Posterior cingulate gyrus (tissue), 11 donors: Measurements from ENCODE around the gene TPM1.

Experiments
- DNase-seq, 10 donors: peaks; one replicate each; pipeline versions ENCODE4 v3.0.0 to v3.0.0-alpha.2; 2020 to 2021; ENCODE audit warnings: mixed read lengths in 3 of 10
- intact Hi-C: fragments of 100-400 bp; cut with DNase I; formaldehyde crosslinking; loops from one replicate; pipeline ENCODE4 v1.15.1; 2023

Gene TPM1

DNA sequence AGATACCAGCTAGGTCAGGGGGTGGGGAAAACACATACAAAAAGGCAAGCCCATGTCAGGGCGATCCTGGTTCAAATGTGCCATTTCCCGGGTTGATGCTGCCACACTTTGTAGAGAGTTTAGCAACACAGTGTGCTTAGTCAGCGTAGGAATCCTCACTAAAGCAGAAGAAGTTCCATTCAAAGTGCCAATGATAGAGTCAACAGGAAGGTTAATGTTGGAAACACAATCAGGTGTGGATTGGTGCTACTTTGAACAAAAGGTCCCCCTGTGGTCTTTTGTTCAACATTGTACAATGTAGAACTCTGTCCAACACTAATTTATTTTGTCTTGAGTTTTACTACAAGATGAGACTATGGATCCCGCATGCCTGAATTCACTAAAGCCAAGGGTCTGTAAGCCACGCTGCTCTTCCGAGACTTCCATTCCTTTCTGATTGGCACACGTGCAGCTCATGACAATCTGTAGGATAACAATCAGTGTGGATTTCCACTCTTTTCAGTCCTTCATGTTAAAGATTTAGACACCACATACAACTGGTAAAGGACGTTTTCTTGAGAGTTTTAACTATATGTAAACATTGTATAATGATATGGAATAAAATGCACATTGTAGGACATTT lies 28.9 kb downstream of the TPM1 start:
- no peak for DNase-seq
- intact Hi-C loops = no loop called here

DNA sequence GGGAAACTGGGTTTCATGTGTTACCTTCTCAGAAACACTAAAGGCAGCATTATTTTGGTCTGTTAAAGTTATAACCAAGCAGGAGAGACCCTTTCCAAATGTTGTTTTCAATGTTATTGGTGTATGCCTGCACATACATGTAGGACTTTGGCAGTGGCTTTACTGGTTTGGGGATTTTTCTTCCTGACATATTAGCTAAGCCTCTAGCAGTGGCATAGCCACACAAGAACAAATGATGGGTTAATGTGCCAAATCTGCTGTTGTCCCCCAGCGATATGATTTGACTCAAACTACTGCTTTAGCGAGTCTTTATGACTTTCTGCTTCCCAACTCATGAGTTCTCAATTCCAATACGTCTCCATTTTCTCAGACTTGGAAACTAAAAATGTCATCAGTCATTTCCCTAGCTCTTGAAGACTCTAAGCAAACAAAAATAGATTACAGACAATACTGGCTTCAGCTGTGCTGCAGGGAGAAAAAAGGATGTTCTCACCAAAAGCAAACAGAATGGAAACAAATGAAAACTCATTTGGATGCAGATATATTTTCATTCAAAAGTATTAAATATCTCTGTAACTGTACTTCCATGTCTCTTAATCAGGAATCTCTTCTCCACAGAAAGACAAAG lies 29.6 kb downstream of the TPM1 start:
- no peak for DNase-seq
- intact Hi-C loops = no loop called here

DNA sequence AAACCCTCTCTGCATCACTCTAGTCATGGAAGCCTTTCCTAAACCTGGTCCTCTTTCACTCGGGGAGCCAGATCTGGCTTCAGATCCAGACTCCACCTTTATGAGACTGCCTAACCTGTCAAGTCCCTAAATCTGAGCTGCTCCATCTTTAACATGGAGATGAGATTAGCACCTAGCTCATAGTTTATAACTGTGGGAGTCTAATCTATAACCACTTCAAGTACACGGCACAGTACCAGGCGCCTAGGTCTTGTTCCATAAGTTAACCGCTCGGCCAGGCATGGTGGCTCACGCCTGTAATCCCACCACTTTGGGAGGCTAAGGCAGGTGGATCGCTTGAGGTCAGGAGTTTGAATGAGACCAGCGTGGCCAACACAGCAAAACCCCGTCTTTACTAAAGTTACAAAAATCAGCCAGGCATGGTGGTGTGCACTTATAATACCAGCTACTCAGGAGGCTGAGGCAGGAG lies 30.3 kb downstream of the TPM1 start:
- no peak for DNase-seq

DNA sequence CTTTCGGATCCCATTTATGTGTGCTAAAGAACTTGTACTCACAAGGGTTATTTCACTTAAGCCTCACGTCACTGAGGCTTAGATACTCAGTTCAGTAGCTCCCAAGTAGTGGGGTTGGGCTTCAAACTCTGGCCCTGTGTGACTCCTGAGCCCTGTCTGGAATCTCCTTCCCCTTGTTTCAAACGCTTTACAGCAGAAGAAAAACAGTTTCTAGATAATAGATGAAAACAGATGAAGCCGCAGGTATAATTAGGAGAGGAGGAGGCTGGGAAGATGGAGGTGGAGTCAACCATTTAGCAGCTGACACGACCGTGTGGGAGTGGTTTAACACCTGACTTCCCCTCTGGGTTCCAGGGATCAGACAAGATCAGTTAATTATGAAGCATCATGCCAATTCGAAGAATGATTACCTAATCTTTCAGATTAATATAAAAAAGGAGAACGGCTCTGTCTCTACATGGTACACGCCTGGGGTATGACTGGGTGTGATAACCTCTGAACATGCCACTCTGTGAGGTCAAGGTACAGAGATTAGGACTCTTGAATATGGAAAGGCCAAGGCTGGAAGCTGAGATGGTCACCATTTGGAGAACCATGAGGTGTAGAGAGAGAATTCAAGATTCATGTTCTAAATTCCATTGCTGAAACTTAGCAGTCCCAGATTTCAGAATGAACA lies 31.1 kb downstream of the TPM1 start:
- intact Hi-C loops = no loop called here
- DNase-seq = no peak

More for the DNA sequence above, 30.3 kb downstream of the TPM1 start:
- intact Hi-C loops = no loop called here

DNA sequence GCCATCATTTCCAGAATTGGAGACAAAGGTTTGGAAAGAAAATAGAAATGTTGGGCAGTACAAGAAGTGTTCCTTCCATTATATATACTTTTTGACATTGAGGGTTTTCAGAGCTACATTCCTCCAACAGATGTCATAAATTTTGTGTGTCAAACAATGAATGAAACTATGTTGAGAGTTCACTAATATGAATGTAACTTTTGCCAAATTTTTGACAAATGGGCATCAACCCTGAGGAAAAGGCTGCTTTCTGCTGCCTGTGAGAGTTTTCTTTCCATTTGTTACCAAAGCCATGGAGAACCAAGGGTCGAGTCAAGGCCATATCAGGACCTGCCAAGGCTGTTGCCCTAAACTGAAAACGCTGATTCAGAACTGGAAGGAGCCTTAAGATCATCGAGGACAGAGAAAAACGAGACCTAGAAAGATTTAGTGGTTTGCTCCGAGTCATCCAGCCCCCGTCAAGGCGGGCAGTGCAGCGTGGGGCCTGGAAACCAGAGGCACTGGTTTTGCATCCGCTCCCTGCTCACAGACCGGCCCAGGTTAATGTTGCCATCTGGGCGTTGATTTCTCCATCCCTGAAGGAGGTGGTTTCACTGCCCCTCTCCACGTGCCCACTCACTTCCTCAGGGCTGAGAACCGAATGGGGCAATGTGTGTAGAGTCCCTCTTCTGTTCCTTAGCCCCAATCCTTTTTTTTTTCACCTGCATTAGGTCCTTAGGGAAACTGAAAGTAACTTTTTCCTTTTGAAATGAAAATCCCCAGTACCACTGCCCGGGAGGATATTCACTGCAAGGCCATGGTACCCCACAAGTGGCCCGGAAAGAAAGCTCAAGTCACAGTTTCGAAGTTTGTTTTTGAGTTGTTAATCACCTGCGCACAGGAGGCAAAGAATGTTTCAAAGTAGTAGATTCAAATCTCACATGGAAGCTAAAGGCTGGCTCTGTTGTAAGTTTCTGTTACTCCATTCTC lies 32.8 kb downstream of the TPM1 start:
- intact Hi-C loops = no loop called here
- DNase-seq = no peak

DNA sequence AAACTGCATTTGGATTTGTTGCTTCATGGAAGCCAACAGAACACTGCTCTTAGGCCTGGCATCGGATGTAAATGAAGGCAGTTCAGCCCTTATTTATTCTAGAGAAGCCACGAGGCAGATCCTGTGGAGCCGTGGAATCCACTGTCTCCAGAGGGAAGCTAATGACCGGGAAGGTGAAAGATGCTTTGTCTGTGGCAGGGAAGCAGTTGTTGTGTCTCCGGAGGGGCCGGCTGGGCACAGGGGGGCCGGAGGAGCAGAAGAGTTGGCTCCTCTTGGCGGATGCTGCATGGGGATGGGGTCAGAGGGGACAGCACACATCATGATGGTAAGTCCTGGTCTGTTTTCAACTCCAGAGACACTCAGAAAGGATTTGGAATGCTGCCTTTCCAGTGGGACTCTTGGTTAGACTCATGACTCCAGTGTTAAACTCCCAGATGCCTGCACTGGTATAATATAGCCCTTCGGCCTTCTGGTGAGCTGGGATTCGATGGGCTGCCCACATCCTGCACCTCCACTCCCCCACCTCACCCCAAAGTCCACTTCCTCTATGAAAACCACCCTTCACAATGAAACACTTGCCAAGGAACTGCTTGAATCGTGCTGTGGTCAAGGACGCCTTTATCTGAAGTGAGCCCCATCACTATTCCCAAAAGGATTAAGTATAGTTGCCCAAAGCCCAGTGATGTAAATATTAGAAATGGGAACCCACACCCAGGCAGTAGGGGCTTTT lies 33.6 kb downstream of the TPM1 start:
- no peak for DNase-seq
- intact Hi-C loops = no loop called here

DNA sequence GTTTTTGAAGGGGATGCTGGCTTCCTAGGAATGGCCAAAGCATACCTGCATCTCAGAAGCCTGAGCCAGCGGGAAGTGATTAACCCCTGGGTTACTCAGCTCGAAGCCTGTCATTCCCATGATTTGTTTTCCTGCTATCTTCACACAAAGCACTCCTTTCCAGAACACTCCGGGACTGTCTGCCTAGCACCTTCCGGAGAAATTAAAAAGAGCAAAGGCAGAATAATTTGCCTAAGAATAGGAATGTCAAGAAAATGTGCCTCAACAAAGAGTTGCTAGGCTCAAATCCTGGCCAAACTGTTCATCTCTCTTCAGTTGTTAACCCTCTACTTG lies 34.1 kb downstream of the TPM1 start:
- intact Hi-C loops = no loop called here
- DNase-seq = no peak

DNA sequence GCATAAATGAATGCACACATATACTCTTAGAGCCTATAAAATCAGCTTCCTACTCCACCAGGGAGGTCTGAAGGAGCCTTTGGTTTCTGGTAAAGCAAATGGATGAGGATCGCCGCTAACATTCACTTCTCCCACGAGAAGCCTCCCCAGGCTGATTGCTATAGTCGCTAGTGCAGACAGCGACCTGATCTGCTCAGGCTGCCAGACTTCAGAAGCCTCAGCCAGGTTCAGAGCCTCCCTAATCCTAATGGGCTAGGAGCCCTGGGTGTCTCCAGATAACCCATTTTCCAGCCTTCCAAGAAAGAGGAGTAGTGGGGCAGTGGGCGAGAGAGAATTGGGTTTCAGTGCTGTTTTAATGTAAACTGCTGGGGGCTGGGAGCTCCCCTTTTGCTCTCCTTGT lies 35.4 kb downstream of the TPM1 start:
- intact Hi-C loops = no loop called here
- DNase-seq = no peak

DNA sequence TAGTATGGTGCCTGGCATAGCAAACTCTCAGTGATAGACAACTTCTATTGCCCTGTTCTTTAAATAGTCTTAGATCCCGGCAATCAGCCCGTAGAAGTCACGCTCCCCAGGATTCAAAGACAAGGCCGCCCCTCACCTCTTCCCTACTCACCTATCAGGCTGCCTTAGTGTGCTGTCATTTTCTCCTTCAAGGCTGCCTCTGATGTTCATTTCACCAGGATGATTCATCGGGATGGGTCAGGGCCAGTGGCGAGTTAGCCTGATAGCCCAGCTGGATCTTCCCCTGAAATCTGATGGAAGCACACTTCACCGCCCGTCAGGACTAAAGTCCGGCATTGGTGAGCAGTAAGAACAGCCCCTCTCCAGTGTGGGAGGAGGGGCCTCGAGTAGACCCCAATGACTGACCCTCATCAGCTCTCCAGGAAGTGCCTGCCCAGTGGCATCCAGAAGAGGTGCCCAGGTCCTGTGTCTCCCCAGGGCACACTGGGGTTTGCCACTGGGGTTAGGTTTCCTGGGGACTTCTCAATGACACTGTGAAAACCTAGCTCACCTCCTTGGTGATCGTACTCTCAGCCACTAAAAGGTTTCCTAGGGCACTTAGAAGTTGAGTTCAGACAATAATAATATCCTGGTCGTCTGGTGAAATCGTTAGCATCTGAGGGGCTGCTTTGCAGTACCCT lies 37.5 kb downstream of the TPM1 start:
- intact Hi-C loops = no loop called here
- DNase-seq = no peak

DNA sequence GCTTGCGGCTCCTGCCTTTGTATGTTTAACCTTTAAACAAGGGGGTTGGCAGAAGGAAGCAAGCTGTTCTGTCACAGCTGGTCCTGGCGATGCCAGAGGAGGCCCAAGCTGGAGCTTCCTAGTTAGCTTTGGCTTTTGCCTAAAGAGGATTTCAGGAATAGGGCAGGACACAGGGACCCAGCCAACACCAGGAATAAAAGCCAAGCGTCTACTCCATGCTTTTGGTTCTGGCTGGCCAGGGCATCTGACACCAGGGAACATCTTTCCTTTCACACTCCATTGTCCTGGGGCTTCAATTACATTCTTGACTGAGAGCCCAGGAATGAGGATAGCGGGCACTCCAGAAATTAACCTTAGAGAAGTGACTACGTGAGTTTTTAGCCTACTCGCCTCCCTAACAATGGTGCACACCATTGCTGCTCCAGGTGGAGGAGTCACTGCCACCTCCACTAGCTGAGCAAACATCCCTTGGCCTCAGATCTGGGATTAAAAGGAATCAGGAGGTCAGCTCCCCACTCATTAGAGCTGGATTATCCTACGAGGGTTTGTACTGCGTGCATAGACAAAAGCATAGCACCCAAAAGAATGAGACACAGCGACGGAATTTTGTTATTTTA lies 38.2 kb downstream of the TPM1 start:
- no peak for DNase-seq
- intact Hi-C loops = no loop called here

DNA sequence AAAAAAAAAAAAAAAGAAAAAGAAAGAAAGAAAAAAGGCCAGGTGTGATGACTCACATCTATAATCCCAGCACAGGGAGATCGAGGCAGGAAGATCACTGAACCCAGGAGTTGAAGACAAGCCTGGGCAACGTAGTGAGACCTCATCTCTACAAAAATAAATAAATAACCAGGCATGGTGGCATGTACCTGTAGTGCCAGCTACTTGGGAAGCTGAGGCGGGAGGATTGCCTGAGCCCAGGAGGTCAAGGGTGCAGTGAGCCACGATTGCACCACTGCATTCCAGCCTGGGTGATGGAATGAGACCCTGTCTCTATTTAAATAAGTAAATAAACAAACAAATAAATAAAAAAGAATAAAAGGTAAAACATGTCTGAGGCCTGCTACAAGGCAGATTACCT lies 39.8 kb downstream of the TPM1 start:
- DNase-seq = no peak
- intact Hi-C loops = no loop called here

DNA sequence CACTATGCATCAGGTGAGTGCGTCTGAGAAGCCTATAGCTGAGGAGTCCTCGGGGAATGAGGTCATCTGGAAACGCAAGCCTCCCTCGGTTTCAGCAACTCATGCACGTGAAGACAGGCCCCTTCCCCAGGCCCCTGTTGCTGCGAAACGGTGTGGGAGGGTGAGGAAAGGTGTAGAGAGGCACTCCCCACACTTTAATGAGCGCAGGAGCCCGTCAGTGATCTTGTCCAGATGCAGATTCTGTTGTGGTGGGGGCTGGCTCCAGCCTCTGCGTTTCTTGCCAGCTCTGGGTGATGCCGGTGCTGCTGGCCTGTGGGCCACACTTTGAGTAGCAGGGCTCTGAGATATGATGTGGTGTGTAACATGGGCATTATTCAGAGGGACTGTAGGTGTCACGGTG lies 40.5 kb downstream of the TPM1 start:
- intact Hi-C loops = no loop called here
- DNase-seq = no peak

DNA sequence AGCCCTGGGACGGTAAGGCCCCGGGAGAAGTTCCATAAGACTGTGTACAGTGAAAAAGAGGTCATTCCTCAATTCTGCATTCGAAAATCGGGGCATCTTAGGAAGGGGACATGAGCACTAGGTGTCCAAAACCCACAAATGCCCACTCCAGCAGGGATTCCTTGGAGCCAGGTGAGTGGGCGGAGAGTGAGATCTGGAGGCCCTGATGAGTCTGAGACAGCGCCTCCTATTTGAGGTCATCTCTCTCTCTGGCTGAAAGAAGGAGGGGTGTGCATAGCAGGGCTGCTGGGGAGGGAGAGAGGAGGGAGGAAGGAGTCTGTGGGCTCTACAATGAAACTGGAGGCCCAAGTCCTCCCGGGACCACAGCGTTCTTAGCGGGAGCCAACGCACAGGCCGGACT lies 41.0 kb downstream of the TPM1 start:
- intact Hi-C loops = no loop called here
- no peak for DNase-seq

DNA sequence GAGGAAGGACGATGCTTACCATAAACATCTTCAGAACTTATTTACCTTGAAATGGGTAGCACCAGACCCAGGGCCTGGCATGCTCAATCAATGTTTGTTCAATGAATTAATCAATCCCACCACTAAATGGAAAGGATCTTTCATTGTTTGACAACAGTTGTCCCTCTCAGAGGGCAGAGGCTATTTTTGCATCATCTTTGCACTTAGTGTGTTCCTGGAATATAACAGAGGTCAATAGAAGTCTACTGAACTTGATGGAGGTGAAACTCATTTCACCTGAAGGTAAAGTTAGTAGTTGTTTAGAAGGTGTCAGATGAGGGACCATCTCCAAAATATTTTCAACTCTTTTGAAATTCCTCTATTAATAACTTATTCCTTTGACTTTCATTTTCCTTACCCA lies 42.3 kb downstream of the TPM1 start:
- no peak for DNase-seq
- intact Hi-C loops = no loop called here

DNA sequence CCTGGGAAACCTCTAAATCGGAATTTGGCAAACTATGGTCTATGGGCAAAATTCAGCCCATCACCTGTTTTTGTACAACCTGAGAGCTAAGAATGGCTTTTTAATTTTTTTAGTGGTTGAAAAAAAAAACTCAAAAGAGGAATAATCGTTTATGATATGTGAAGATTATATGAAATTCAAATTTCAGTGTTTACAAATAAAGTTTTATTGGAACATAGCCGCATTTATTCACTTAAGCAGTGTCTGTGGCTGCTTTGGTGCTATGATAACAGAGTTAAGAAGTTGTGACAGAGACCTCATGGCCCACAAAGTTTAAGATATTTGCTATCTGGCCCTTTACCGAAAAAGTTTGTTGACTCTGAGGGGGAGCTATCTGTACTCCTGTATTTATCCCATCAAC lies 42.7 kb downstream of the TPM1 start:
- intact Hi-C loops = no loop called here
- no peak for DNase-seq

DNA sequence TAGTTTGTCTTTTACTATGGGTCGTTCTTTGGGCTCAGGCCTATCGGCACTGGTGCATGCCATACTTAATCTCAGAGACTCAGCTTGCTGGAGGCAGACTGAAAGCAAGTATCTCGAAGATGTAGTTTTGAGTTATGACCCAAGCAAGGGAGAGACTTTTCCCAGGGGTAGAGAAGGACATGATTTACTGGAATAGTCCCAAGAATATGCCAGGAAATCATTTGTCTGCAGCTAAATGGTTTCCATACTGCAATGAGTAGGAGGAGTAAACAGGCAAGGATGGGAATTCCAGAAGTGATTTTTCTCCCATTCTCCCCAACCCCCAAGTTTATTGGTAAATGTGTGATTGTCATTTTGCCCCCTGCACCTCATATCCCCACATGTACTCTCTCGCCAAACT lies 43.7 kb downstream of the TPM1 start:
- intact Hi-C loops = no loop called here
- DNase-seq = no peak

DNA sequence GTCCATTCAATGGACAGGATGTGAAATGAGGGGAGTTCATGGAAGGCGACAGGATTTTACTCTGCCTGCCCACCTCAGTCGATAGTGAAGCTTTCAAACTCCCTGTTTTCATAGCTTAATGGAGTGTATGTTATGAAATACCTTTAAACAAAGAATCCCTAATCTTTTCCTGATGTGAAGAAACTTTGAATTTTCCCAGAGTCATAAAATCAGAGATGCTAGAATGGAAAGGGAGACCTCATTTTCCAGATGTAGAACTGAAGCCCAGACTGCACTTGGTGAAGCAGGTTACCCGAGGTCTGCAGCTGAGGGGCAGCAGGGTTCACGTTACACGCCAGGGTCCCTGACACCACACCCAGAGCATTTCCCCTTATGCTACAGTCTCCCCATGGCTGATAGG lies 44.4 kb downstream of the TPM1 start:
- intact Hi-C loops = no loop called here
- DNase-seq = no peak

DNA sequence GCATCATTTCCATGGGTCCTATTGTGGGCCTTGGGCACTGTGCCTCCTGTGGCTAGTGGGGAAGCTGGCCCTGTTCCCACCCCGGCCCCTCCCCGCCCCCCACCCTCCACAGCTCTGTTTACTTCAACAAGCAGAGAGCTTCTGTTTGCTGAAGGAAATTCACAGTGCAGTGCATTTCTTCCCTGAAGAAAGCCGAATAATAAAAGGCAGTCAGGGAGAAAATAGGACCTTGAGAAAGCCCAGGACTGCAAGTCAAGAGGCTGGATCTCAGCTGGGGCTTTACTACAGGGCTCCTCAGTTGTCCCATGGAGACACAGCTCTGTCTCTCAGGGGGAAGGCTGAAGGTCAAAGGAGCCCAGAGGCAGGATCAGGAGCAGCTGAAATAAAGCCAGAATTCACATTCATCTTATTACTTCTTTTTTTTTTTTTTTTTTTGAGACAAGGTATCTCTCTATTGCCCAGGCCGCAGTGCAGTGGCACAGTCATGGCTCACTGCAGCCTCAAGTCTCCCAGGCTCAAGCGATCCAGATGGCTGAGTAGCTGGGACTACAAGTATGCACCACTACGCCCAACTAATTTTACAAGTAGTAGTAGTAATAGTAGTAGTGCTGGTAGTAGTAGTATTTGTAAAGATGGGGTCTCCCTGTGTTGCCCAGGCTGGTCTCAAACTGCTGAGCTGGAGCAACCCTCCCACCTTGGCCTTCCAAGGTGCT lies 46.1 kb downstream of the TPM1 start:
- intact Hi-C loops = no loop called here
- no peak for DNase-seq
